HepG2 (cell line): Measurements from ENCODE around the gene NTM. TPM values are rescaled to one million over a fixed set of nuclear protein-coding genes. Genes with fewer than 3 reads are reported as not detected.
A peak's percentile ranks its signal among the peaks of the same experiment; 100 is the strongest.

Experiments
- ATAC-seq: fragments of 200-7000 bp; cut with Tn5 transposase; 3 replicates; pipeline ENCODE4 v1.9.1; 2020; ENCODE audit warnings: mild to moderate bottlenecking, moderate library complexity
- BruUV-seq: library from RNA; stranded (reverse); fragments of 400-500 nt; replicated peaks from 2 replicates; lab custom pipeline; 2021; lab: Mats Ljungman, UMichigan
- CTCF ChIA-PET: fragments of 300-600 bp; formaldehyde crosslinking; extraction: SDS; loops from one replicate; lab custom pipeline; 2021; ENCODE audit warnings: low total read pairs, inconsistent platforms, low intra/inter-chr PET ratio; lab: Yijun Ruan, JAX
- POLR2A ChIA-PET: fragments of 350-600 bp; sonication (Branson Sonifier 250); formaldehyde crosslinking; loops from one replicate; lab custom pipeline; 2020; ENCODE audit warnings: antibody characterized with exemption, inconsistent platforms; lab: Yijun Ruan, JAX
- DNase-seq: peaks from one replicate; pipeline ENCODE4 v3.0.0-alpha.2; 2015; ENCODE audit warnings: low spot score
- FAIRE-seq: peaks from 3 replicates; lab custom pipeline; 2011; peaks lifted over from hg19 to GRCh38; lab: Jason Lieb, UNC
- H2AFZ ChIP-seq: one replicate; pipeline ENCODE4 v1.6.1; 2011; ENCODE audit warnings: low read length, inconsistent platforms
- H3K27ac ChIP-seq: fragments of 300-600 bp; 3 replicates; pipeline ENCODE4 v1.8.0; 2011; ENCODE audit warnings: mixed run types, mild to moderate bottlenecking, mixed read lengths, low read length, inconsistent platforms; ENCODE audit not compliant: insufficient read depth; ENCODE audit errors: extremely low read length
- H3K27me3 ChIP-seq, 2 experiments: fragments of 200-600 bp in 1 of 2; 2 replicates in 1 of 2; 3 replicates in 1 of 2; pipeline versions ENCODE4 v1.6.0 to v1.8.0; 2011; ENCODE audit warnings: low read length in 2 of 2, mild to moderate bottlenecking in 2 of 2, moderate library complexity in 2 of 2, inconsistent platforms in 1 of 2; ENCODE audit not compliant: insufficient read depth in 2 of 2, control insufficient read depth in 1 of 2
- H3K36me3 ChIP-seq, 2 experiments: fragments of 200-600 bp in 1 of 2; replicated peaks in 1 of 2; 2 replicates in 1 of 2; 3 replicates in 1 of 2; pipeline versions ENCODE4 v1.5.1 to v1.8.0; 2011; ENCODE audit warnings: low read length in 2 of 2, inconsistent platforms in 1 of 2; ENCODE audit not compliant: insufficient read depth in 2 of 2, control insufficient read depth in 1 of 2
- H3K4me1 ChIP-seq: 2 replicates; pipeline ENCODE4 v1.5.1; 2012; ENCODE audit warnings: low read length, inconsistent platforms; ENCODE audit not compliant: insufficient read depth
- H3K4me2 ChIP-seq: 2 replicates; pipeline ENCODE4 v1.6.0; 2011; ENCODE audit warnings: low read depth, low read length, inconsistent platforms
- H3K4me3 ChIP-seq, 3 experiments: fragments of 200-600 bp in 1 of 3; sonication (generic), shearing (Covaris generic) in 1 of 3; replicated peaks in 1 of 3; 2 replicates each; pipeline ENCODE4 v1.5.1; 2011 to 2016; ENCODE audit warnings: low read length in 3 of 3, inconsistent platforms in 2 of 3, low read depth in 2 of 3, mild to moderate bottlenecking in 2 of 3, control low read depth in 1 of 3, mixed read lengths in 1 of 3; ENCODE audit not compliant: insufficient read depth in 1 of 3
- H3K79me2 ChIP-seq: one replicate; pipeline ENCODE4 v1.6.1; 2011; ENCODE audit warnings: low read length, inconsistent platforms; ENCODE audit not compliant: insufficient read depth
- H3K9ac ChIP-seq: 2 replicates; pipeline ENCODE4 v1.6.0; 2011; ENCODE audit warnings: mild to moderate bottlenecking, low read depth, low read length, inconsistent platforms; ENCODE audit not compliant: insufficient read depth
- H3K9me3 ChIP-seq: 2 replicates; pipeline ENCODE4 v1.5.1; 2012; ENCODE audit warnings: mild to moderate bottlenecking, low read length
- H4K20me1 ChIP-seq: 2 replicates; pipeline ENCODE4 v1.6.0; 2011; ENCODE audit warnings: inconsistent platforms, mild to moderate bottlenecking, low read length, moderate library complexity; ENCODE audit not compliant: insufficient read depth
- CBFB ChIP-seq: sonication (generic); formaldehyde crosslinking; IDR thresholded peaks from 2 replicates; pipeline ENCODE4 v1.4.0; 2020; ENCODE audit warnings: missing genetic modification reagents
- MAFK ChIP-seq, 2 experiments: IDR thresholded peaks in 1 of 2; conservative IDR thresholded peaks in 1 of 2; 2 replicates each; pipeline ENCODE4 v1.6.1; 2011; ENCODE audit warnings: improper control_type of control experiment in 2 of 2, low read length in 2 of 2
- MTA3 ChIP-seq: sonication (generic); formaldehyde crosslinking; IDR thresholded peaks from 2 replicates; pipeline ENCODE4 v1.4.0; 2020; ENCODE audit warnings: missing genetic modification reagents
- NFATC3 ChIP-seq: sonication (generic); formaldehyde crosslinking; IDR thresholded peaks from 2 replicates; pipeline ENCODE4 v1.5.1; 2020; ENCODE audit warnings: mild to moderate bottlenecking, missing genetic modification reagents
- NFE2L2 ChIP-seq: fragments of 150-350 bp; IDR thresholded peaks from 2 replicates; pipeline ENCODE4 v1.6.1; 2014; ENCODE audit warnings: low read length
- ZNF264 ChIP-seq: sonication (generic); formaldehyde crosslinking; IDR thresholded peaks from 2 replicates; pipeline ENCODE4 v1.4.0; 2020; ENCODE audit warnings: missing genetic modification reagents
- WGBS: methylation state at CpG from one replicate; pipeline ENCODE4 v1.1.6; 2017; ENCODE audit warnings: low lambda C conversion rate; 5-methylcytosine and 5-hydroxymethylcytosine counted together
- in situ Hi-C: cut with HindIII; loops from 2 replicates; pipeline ENCODE4 v1.10.0; 2017; ENCODE audit warnings: low pct_unique_long_range_greater_than_20kb; ENCODE audit not compliant: extremely low pct_ligation_motif_present
- intact Hi-C: fragments of 100-400 bp; cut with micrococcal nuclease; formaldehyde crosslinking; loops from one replicate; pipeline ENCODE4 v1.10.0; 2022; ENCODE audit not compliant: unreplicated experiment
- polyA plus RNA-seq, 8 experiments: library from polyadenylated mRNA; depleted of rRNA in 3 of 8; stranded (reverse) in 7 of 8; unstranded in 1 of 8; fragments of >200 nt; fragmentation: Illumina TruSeq in 4 of 8; extraction: Trizol in 4 of 8; gene quantifications; 2 replicates each; pipeline versions ENCODE4 v1.2.1 to v1.2.3, GENCODE V29; 2011 to 2016; ENCODE audit warnings: low read depth in 4 of 8, missing spikeins in 1 of 8, mixed read lengths in 1 of 8; ENCODE audit not compliant: insufficient read depth in 1 of 8
- total RNA-seq, 5 experiments: library from RNA; depleted of rRNA; stranded (reverse); fragments of >200 nt; fragmentation: Illumina TruSeq; extraction: Trizol; gene quantifications; 2 replicates each; pipeline ENCODE4 v1.2.3, GENCODE V29; 2016; ENCODE audit warnings: low read depth in 1 of 5
- TF ChIP-seq, protein P1 (sequence below): sonication (generic); formaldehyde crosslinking; conservative IDR thresholded peaks from 2 replicates; pipeline ENCODE4 v1.8.0; 2022; ENCODE audit warnings: low read depth, missing genetic modification reagents

NTM gene
- total and polyA plus RNA-seq, 2 of the 13 experiments (the other 11 are each of a cell fraction or from before 2014, with no cell fraction given) = not detected

GRCh38 chr11:131754671-131755070, 384.3 kb downstream of the NTM start:
- Histone ChIP-seq H3K9ac (no peak overlapping the region), H3K9me3 (no peaks in the 10 kb centered on the region), H3K27ac (no peak overlapping the region), H4K20me1 (no peaks in the 10 kb centered on the region), H3K27me3 (no peaks in the 10 kb centered on the region), H3K4me2 (no peak overlapping the region), H3K79me2 (no peaks in the 10 kb centered on the region), H3K4me3 (no peak overlapping the region), H2AFZ (no peak overlapping the region), H3K36me3 (no peaks in the 10 kb centered on the region), H3K4me1 (no peaks in the 10 kb centered on the region)
- in situ Hi-C loops = no loop called here
- WGBS = 3% methylated on average over 3 of the region's 3 CpGs
- no peak for ATAC-seq
- intact Hi-C loops = no loop called here
- ChIA-PET POLR2A (no interaction called here), CTCF (no interaction called here)
- peak; percentile 58 for TF ChIP-seq NFE2L2
- TF ChIP-seq MAFK (conservative IDR thresholded peaks at IDR 0.05 in 1 of 2, IDR thresholded peaks at IDR 0.05 in 1 of 2; ENCODE audit: low read length in 2 of 2) = 0 out of 4 replicates have a peak, but pooled peaks of 1 of the 2 experiments have one; percentile 3
- TF ChIP-seq NFATC3 (CRISPR knock-in tag) = no peak
- FAIRE-seq = no peak
- DNase-seq = no peak
- BruUV-seq = no TSS peak

DNA sequence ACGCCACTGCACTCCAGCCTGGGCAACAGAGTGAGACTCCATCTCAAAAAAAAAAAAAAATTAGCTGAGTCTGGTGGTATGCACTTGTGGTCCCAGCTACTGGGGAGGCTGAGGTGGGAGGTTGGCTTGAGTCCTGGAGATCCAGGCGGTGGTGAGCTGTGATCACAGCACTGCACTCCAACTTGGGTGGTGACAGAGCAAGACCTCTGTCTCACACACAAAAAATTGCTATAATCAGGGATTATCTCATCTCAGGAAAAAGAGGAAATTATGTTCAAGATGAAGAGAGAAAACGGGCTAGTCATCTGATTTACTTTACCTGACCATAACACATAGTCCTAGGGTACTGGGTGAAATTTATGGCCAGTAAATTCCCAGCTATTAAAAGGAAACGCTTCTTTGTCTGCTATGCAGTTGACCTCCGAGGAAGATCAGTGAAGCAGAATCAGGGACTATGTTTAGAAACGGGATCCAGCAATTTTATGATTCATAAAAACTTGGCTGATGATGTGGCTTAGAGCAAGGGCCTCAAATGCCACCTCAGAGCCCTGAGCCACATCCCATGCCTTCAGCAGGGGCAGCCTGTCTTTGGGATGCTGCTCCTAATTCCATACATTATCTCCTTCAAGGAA, 386.2 kb downstream of the NTM start:
- ChIA-PET CTCF (no interaction called here), POLR2A (no interaction called here)
- H3K9me3 ChIP-seq = no peaks in the 10 kb centered on the region
- H3K27ac ChIP-seq = no peak overlapping the region
- no peaks in the 10 kb centered on the region for H4K20me1 ChIP-seq
- DNase-seq = no peak
- in situ Hi-C loops = no loop called here
- H3K79me2 ChIP-seq = no peaks in the 10 kb centered on the region
- 1% methylated on average over 6 of the region's 6 CpGs for WGBS
- H3K27me3 ChIP-seq = no peaks in the 10 kb centered on the region
- no TSS peak for BruUV-seq
- ATAC-seq = no peak
- intact Hi-C loops = no loop called here
- no peak overlapping the region for H3K4me3 ChIP-seq
- H3K36me3 ChIP-seq = no peaks in the 10 kb centered on the region
- TF ChIP-seq, protein P1, sequence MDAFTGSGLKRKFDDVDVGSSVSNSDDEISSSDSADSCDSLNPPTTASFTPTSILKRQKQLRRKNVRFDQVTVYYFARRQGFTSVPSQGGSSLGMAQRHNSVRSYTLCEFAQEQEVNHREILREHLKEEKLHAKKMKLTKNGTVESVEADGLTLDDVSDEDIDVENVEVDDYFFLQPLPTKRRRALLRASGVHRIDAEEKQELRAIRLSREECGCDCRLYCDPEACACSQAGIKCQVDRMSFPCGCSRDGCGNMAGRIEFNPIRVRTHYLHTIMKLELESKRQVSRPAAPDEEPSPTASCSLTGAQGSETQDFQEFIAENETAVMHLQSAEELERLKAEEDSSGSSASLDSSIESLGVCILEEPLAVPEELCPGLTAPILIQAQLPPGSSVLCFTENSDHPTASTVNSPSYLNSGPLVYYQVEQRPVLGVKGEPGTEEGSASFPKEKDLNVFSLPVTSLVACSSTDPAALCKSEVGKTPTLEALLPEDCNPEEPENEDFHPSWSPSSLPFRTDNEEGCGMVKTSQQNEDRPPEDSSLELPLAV (CRISPR knock-in tag) = no peak
- TF ChIP-seq MTA3 = no peak
- no peak for TF ChIP-seq ZNF264 (CRISPR knock-in tag)
- TF ChIP-seq CBFB (CRISPR knock-in tag) = no peak
- no peak overlapping the region for H2AFZ ChIP-seq
- FAIRE-seq = no peak
- no peak overlapping the region for H3K9ac ChIP-seq
- H3K4me1 ChIP-seq = no peaks in the 10 kb centered on the region
- no peak overlapping the region for H3K4me2 ChIP-seq
